Urothelium cell line (cell line): ENCODE measurements around the gene MYF6.

Source experiments
- DNase-seq: peaks from one replicate; pipeline ENCODE4 v3.0.0; 2011; ENCODE audit warnings: low spot score, mixed read lengths
- FAIRE-seq: peaks from 2 replicates; lab custom pipeline; 2011; peaks lifted over from hg19 to GRCh38; lab: Jason Lieb, UNC

MYF6 gene

DNA sequence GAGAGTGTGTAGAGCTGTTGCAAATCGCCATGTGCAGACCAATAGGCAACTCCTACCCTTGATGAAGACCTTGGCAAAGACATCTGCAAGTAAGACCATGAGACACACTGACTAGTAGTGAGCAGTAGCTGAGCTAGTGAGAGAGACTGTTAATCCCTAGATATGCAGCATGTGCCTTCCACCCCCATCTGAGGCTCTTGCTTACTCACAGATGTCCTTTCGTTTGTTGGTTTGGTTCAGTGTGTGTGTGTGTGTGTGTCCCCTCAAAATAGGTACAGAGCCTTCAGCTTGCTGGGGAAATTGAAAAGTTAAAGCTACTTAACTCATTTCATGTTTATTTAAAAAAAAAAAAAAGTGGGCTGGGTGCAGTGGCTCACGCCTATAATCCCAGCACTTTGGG is 46.8 kb downstream of the MYF6 start:
- FAIRE-seq = no peak
- DNase-seq = no peak

GRCh38 chr12:80756875-80757274 is 49.4 kb downstream of the MYF6 start:
- FAIRE-seq (no peak), DNase-seq (no peak)
